GM23338 (cell line): ENCODE results near the gene ADGRD2. TPM values are rescaled to one million over a fixed set of nuclear protein-coding genes. Genes with fewer than 3 reads are reported as not detected.

Experiments
- ATAC-seq: fragments of 200-7000 bp; cut with Tn5 transposase; 3 replicates; pipeline ENCODE4 v1.9.1; 2020
- DNase-seq: peaks from one replicate; pipeline ENCODE4 v3.0.0-alpha.2; 2015; ENCODE audit warnings: low spot score
- H2AFZ ChIP-seq: fragments of 200-600 bp; sonication (generic); 2 replicates; pipeline ENCODE4 v1.8.0; 2016; ENCODE audit warnings: antibody characterized with exemption, mild to moderate bottlenecking, moderate library complexity
- H3F3A ChIP-seq: fragments of 200-600 bp; sonication (generic); replicated peaks from 2 replicates; pipeline ENCODE4 v1.8.0; 2017; ENCODE audit warnings: antibody characterized with exemption, mixed run types, low read depth
- H3K27ac ChIP-seq: fragments of 200-600 bp; sonication (generic); 2 replicates; pipeline ENCODE4 v1.6.1; 2016; ENCODE audit warnings: low read depth
- H3K27me3 ChIP-seq: fragments of 200-600 bp; sonication (generic); 2 replicates; pipeline ENCODE4 v1.8.0; 2016; ENCODE audit warnings: mild to moderate bottlenecking, mixed run types, moderate library complexity; ENCODE audit not compliant: insufficient read depth
- H3K36me3 ChIP-seq: fragments of 200-600 bp; sonication (generic); 2 replicates; pipeline ENCODE4 v1.8.0; 2016; ENCODE audit warnings: mild to moderate bottlenecking; ENCODE audit not compliant: insufficient read depth
- H3K4me1 ChIP-seq: fragments of 200-600 bp; sonication (generic); 2 replicates; pipeline ENCODE4 v1.8.0; 2016; ENCODE audit warnings: mild to moderate bottlenecking, moderate library complexity; ENCODE audit not compliant: insufficient read depth
- H3K4me2 ChIP-seq: fragments of 200-600 bp; sonication (generic); 2 replicates; pipeline ENCODE4 v1.7.1; 2017; ENCODE audit warnings: mixed run types
- H3K4me3 ChIP-seq: fragments of 200-600 bp; sonication (generic); 2 replicates; pipeline ENCODE4 v1.6.1; 2016; ENCODE audit warnings: mixed run types
- H3K79me2 ChIP-seq: fragments of 200-600 bp; sonication (generic); replicated peaks from 2 replicates; pipeline ENCODE4 v1.8.0; 2017; ENCODE audit warnings: mild to moderate bottlenecking; ENCODE audit not compliant: insufficient read depth
- H3K9me2 ChIP-seq: fragments of 200-600 bp; sonication (generic); 2 replicates; pipeline ENCODE4 v1.8.0; 2017; ENCODE audit not compliant: insufficient read depth
- H4K20me1 ChIP-seq: fragments of 200-600 bp; sonication (generic); replicated peaks from 2 replicates; pipeline ENCODE4 v1.8.0; 2017; ENCODE audit warnings: mild to moderate bottlenecking; ENCODE audit not compliant: insufficient read depth
- H3K27ac Mint-ChIP-seq: 2 replicates; pipeline ENCODE4 v1.8.0; 2020; ENCODE audit warnings: inconsistent platforms, mild to moderate bottlenecking, moderate library complexity, mixed read lengths
- H3K27me3 Mint-ChIP-seq: 3 replicates; pipeline ENCODE4 v1.8.0; 2022; ENCODE audit warnings: low read depth, mild to moderate bottlenecking, moderate library complexity, mixed read lengths, inconsistent platforms; ENCODE audit not compliant: insufficient read depth, poor library complexity
- H3K36me3 Mint-ChIP-seq: 3 replicates; pipeline ENCODE4 v1.8.0; 2021; ENCODE audit warnings: low read depth, mild to moderate bottlenecking, inconsistent platforms, moderate library complexity, mixed read lengths
- H3K4me1 Mint-ChIP-seq: 3 replicates; pipeline ENCODE4 v1.8.0; 2020; ENCODE audit warnings: mild to moderate bottlenecking, inconsistent platforms, mixed read lengths
- H3K4me3 Mint-ChIP-seq: 3 replicates; pipeline ENCODE4 v1.8.0; 2021; ENCODE audit warnings: moderate library complexity, mild to moderate bottlenecking, inconsistent platforms, mixed read lengths
- H3K9me3 Mint-ChIP-seq: 3 replicates; pipeline ENCODE4 v1.8.0; 2020; ENCODE audit warnings: moderate library complexity, mild to moderate bottlenecking, inconsistent platforms, mixed read lengths
- CREB1 ChIP-seq: fragments of 250-450 bp; sonication (Bioruptor Pico); IDR thresholded peaks from 2 replicates; pipeline ENCODE4 v1.5.0; 2020; ENCODE audit warnings: low read depth, mild to moderate bottlenecking, moderate library complexity
- EZH2 ChIP-seq: fragments of 200-600 bp; sonication (generic); IDR thresholded peaks from one replicate; pipeline ENCODE4 v1.8.0; 2017; ENCODE audit warnings: antibody characterized with exemption, mild to moderate bottlenecking, low read depth; ENCODE audit not compliant: unreplicated experiment
- JUNB ChIP-seq: IDR thresholded peaks from one replicate; pipeline ENCODE4 v1.6.1; 2016; ENCODE audit warnings: antibody characterized with exemption; ENCODE audit not compliant: unreplicated experiment
- NANOG ChIP-seq: IDR thresholded peaks from 2 replicates; pipeline ENCODE4 v1.6.1; 2016; ENCODE audit warnings: antibody characterized with exemption, borderline replicate concordance
- ZNF114 ChIP-seq: fragments of 250-450 bp; sonication (Bioruptor Pico); IDR thresholded peaks from 2 replicates; pipeline ENCODE4 v1.5.0; 2020; ENCODE audit warnings: mild to moderate bottlenecking, moderate library complexity
- ZNF462 ChIP-seq: fragments of 250-450 bp; sonication (Bioruptor Pico); IDR thresholded peaks from 2 replicates; pipeline ENCODE4 v1.5.0; 2020; ENCODE audit warnings: mild to moderate bottlenecking, moderate library complexity
- polyA plus RNA-seq: library from polyadenylated mRNA; unstranded; fragments of >200 nt; fragmentation: Nextera tagmentation; extraction: Ambion mirVana; gene quantifications from 2 replicates; pipeline ENCODE4 v1.2.1, GENCODE V29; 2016
- total RNA-seq: library from RNA; depleted of rRNA; stranded (reverse); fragments of >200 nt; shearing (Covaris generic); gene quantifications from 2 replicates; pipeline ENCODE4 v1.2.3, GENCODE V29; 2014

ADGRD2 gene
- total and polyA plus RNA-seq, 2 experiments from 2014 or later: 0.45 to 0.78 TPM

GRCh38 chr9:124414612-124415011 lies 35.6 kb upstream of the ADGRD2 start:
- Mint-ChIP-seq H3K4me3 (peak overlapping the region; percentile 99), H3K9me3 (no peaks in the 10 kb centered on the region), H3K27me3 (peaks cover 8% of the 10 kb centered on the region), H3K27ac (peak overlapping the region; percentile 100), H3K4me1 (peaks cover 11% of the 10 kb centered on the region), H3K36me3 (peaks cover 50% of the 10 kb centered on the region)
- DNase-seq (no peak), ATAC-seq (no peak)
- peak overlapping the region; percentile 90 for H3K4me2 ChIP-seq
- H4K20me1 ChIP-seq: peaks cover 3% of the 10 kb centered on the region; the same call in 1 of the 2 replicates
- no peaks in the 10 kb centered on the region for H3K27me3 ChIP-seq
- H3K36me3 ChIP-seq: peaks cover 36% of the 10 kb centered on the region
- H3K9me2 ChIP-seq: no peaks in the 10 kb centered on the region
- H3F3A ChIP-seq: peaks cover 8% of the 10 kb centered on the region; the same call in 1 of the 2 replicates
- H3K4me1 ChIP-seq: peaks cover 6% of the 10 kb centered on the region; the same call in 1 of the 2 replicates
- H3K79me2 ChIP-seq: peaks cover 38% of the 10 kb centered on the region
- TF ChIP-seq EZH2 (no peak), ZNF462 (CRISPR knock-in tag) (no peak), ZNF114 (CRISPR knock-in tag) (no peak), CREB1 (CRISPR knock-in tag) (no peak), JUNB (no peak), NANOG (no peak)
- peak overlapping the region; percentile 33; the same call in 1 of the 2 replicates for H2AFZ ChIP-seq
- peak overlapping the region; percentile 34; the same call in 1 of the 2 replicates for H3K27ac ChIP-seq
- H3K4me3 ChIP-seq: peak overlapping the region; percentile 81
